IPS-18c (cell line): Measurements from ENCODE around the gene SLC4A5.

Experiments
- H3K4me3 ChIP-seq: 2 replicates; pipeline ENCODE4 v1.7.0; 2013; ENCODE audit warnings: low read depth, mild to moderate bottlenecking, low read length, moderate library complexity; ENCODE audit not compliant: insufficient read depth
- H3K9me3 ChIP-seq: one replicate; pipeline ENCODE4 v1.6.1; 2013; ENCODE audit warnings: mild to moderate bottlenecking, low read length, moderate library complexity; ENCODE audit not compliant: control insufficient read depth, insufficient read depth

Gene SLC4A5

DNA sequence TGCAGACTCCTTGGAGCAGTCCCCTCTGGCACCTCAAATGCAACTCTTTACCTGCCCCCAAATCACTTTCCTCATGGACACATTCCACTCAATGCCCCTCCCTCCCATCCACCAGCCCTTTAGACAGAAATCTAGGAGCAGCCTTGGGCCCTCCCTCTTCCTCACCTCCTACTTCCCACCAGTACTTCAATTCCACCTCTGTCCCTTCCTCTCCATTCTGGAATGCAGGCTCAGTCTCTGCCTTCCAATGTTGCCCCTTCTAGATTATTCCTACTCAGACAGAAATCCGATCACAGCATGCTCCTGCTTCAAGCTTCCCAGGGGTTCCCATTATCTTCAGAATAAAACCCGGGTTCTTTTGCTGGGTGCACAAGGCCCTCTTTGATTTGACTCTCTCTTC is 82.7 kb downstream of the SLC4A5 start:
- H3K9me3 ChIP-seq: no peaks in the 10 kb centered on the region
- H3K4me3 ChIP-seq: no peak overlapping the region

DNA sequence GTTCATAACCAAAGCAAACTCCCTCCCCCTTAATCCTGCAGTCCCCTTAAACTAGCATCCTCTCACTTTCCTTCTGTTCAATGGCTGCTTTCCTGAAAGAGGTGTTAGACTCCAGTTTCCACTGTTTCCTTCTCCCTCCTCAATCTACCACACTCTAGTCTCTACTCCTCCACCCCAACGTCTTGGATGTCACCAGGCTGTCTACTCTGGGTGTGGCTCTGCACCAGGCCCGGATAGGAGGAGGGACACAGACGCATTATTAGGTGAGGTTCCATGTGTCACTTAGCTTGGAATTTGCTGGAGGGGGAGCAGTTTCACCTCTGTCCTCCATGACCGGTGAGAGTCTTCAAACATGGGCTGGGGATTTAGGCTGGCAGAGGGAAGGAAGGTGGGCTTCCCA is 83.5 kb downstream of the SLC4A5 start:
- Histone ChIP-seq H3K4me3 (no peak overlapping the region), H3K9me3 (no peaks in the 10 kb centered on the region)

- Histone ChIP-seq H3K9me3 (no peaks in the 10 kb centered on the region), H3K4me3 (no peak overlapping the region)
Measured at GRCh38 chr2:74259191-74259590, 84.0 kb downstream of the SLC4A5 start.

- no peaks in the 10 kb centered on the region for H3K9me3 ChIP-seq
- H3K4me3 ChIP-seq: no peak overlapping the region
Measured at GRCh38 chr2:74255660-74256213, 87.5 kb downstream of the SLC4A5 start.

DNA sequence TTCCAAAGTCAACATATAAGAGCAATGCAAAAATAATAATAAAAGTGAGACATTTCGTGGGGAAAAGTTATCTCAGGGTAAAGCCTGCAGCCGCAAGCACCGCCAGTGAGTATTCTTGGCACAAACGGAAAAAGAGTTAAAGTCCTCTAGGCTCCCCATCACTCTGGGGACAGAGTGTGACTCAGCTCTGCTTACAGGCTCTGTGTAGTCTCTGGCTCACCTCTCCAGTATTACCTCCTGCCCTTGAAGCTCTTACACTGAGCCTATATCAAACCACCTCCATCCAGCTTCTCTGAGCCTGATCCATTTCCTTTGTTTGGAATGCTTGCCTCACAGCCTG is 89.3 kb downstream of the SLC4A5 start:
- Histone ChIP-seq H3K9me3 (no peaks in the 10 kb centered on the region), H3K4me3 (no peak overlapping the region)

GRCh38 chr2:74253306-74253970 is 89.8 kb downstream of the SLC4A5 start:
- no peak overlapping the region for H3K4me3 ChIP-seq

GRCh38 chr2:74252862-74253261 is 90.4 kb downstream of the SLC4A5 start:
- Histone ChIP-seq H3K9me3 (no peaks in the 10 kb centered on the region), H3K4me3 (no peak overlapping the region)

More at GRCh38 chr2:74253306-74253970, 89.8 kb downstream of the SLC4A5 start:
- no peaks in the 10 kb centered on the region for H3K9me3 ChIP-seq

DNA sequence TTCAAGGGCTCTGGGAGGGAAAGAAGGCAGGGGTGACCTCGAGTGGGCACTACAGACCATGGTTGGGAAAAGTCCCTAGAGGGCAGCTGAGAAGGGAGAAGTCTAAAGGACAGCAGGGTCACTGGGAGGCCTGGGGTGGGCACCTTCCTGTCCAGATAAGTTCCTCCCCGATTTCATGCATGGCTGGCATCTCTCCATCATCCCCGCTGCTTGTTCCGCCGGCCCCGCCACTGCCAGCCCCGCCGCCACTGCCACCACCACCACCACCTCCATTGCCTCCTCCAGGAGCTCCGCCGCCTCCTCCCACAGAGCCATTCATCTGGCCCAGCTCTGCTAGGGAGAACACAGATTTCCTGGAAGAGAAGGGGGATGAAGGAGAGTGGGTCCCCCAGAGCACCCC is 91.2 kb downstream of the SLC4A5 start:
- H3K4me3 ChIP-seq: no peak overlapping the region
- no peaks in the 10 kb centered on the region for H3K9me3 ChIP-seq

GRCh38 chr2:74250189-74250631 is 93.0 kb downstream of the SLC4A5 start:
- Histone ChIP-seq H3K9me3 (no peaks in the 10 kb centered on the region), H3K4me3 (no peak overlapping the region)

- Histone ChIP-seq H3K9me3 (no peaks in the 10 kb centered on the region), H3K4me3 (no peak overlapping the region)
Measured at GRCh38 chr2:74249406-74250122, 93.7 kb downstream of the SLC4A5 start.

DNA sequence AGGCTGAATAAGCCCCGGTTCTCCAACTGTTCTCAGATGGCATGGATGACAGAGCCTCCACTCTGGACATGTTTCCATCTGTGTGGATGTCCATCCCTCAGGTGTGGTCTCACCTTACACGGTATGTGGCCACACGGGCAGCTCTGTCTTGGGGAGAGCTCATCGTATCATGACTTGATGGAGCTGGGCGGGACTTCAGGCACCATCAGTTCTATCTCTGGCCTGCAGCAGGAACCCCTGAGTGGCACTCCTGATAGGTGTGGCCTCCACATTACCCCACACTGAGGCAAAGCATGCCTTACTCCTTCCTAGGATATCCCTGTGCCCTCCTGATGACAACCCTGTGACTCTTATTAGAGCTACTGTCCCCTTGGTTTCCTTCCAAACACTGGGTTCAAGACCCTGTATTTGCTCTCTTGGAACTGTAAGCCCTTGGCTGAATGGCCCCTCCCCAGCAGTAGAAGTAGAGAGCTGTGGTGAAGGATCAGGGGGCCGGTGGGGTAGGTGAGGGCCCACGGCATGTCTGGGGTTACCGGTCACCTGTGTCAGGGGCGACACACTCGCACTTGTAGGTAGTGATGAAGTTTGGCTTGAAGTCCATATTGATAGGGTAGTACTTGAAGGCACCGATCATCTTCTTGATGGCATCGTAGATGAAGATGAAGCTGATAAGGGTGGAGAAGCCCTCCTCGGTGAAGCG is 96.6 kb downstream of the SLC4A5 start:
- no peak overlapping the region for H3K4me3 ChIP-seq
- H3K9me3 ChIP-seq: no peaks in the 10 kb centered on the region

GRCh38 chr2:74244286-74244685 is 98.9 kb downstream of the SLC4A5 start:
- Histone ChIP-seq H3K4me3 (no peak overlapping the region), H3K9me3 (no peaks in the 10 kb centered on the region)

- Histone ChIP-seq H3K9me3 (no peaks in the 10 kb centered on the region), H3K4me3 (no peak overlapping the region)
Measured at GRCh38 chr2:74242354-74243071, 100.7 kb downstream of the SLC4A5 start.

DNA sequence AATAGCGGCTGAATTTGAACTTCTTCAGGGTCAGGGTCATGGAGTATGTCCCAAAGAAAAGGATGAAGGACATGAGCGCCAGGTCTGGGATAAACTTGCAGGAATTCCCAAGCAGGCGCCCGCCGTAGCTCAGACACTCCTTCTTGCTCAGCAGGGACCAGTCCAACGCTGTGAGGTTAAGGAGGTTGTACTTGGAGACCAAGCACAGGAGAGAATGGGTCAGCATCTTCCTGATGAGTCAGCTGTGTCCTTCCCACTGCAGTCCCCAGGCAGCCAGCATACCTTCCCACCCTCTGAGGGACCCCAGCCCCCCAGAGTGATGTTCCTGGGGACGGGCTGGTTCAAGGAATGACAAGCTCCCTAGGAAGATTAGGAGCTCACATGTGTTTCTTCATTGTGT is 103.9 kb downstream of the SLC4A5 start:
- no peaks in the 10 kb centered on the region for H3K9me3 ChIP-seq
- H3K4me3 ChIP-seq: no peak overlapping the region

DNA sequence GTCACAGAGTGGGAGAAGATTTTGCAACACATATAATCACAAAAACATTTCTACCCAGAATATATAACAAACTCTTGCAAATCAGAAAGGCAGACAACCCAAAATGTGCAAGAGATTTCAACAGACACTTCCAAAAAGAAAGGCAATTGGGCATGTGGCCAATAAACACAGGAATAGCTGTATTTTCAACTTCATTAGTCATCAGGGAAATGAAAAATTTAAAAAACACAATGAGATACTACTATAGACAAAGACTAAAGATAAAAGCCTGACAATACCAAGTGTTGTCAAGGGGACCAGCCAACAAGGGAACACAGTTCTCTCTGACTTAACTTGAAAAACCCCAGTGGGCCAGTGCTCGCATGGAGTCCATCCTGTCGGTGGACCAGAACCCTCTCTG is 104.3 kb downstream of the SLC4A5 start:
- Histone ChIP-seq H3K4me3 (no peak overlapping the region), H3K9me3 (no peaks in the 10 kb centered on the region)

DNA sequence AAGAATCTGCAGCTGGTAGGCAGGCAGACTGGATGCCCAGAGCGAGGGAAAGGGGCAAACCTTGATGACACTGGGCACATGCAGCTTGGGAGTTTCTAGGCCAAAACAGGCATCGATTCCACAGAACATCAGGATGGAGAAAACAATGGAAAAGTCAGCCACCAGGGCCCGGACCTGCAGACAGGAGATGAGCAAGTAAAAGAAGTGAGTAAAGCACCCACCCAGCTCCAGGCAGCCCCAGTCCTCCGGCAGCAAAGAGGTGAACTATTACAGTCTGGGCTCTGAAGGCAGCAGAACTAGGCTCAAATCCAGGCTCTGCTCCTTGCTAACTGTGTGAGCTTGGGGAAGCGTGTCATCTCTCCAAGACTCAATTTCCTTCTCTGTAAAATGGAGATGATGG is 108.2 kb downstream of the SLC4A5 start:
- no peak overlapping the region for H3K4me3 ChIP-seq
- no peaks in the 10 kb centered on the region for H3K9me3 ChIP-seq

DNA sequence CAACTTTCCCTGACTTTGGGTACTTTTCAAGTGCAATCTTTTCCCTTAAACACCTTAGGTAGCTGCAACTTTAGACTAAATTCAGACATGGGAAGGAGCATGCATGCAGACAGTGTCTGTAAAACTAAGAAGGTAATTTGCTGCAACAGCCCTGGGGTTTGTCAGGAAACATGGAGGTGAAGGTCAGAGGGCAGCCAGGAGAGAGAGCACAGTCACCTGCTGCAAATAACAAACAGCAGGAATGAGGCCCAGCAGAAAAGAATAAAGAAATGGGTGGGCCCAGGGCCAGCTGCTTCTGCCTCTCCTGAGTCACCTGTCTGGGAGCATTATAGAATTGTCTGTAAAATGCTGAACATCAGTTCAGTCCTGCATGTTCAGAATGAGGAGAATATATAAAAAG is 109.6 kb downstream of the SLC4A5 start:
- Histone ChIP-seq H3K9me3 (no peaks in the 10 kb centered on the region), H3K4me3 (no peak overlapping the region)
